Smooth muscle cell (in vitro differentiated cells): ENCODE data around the gene STT3A. TPM values are rescaled to one million over a fixed set of nuclear protein-coding genes. Genes with fewer than 3 reads are reported as not detected.

Source experiments
- DNase-seq: peaks from one replicate; lab custom pipeline; 2025; ENCODE audit not compliant: unreplicated experiment; lab: John Stamatoyannopoulos, UW
- H2AFZ ChIP-seq: fragments of 200-600 bp; sonication (generic); 2 replicates; pipeline ENCODE4 v1.6.0; 2016; ENCODE audit warnings: antibody characterized with exemption, low read depth, mild to moderate bottlenecking
- H3F3A ChIP-seq: fragments of 200-600 bp; sonication (generic); 2 replicates; pipeline ENCODE4 v1.6.0; 2017; ENCODE audit warnings: antibody characterized with exemption, low read depth
- H3K27ac ChIP-seq: fragments of 200-600 bp; sonication (generic); 2 replicates; pipeline ENCODE4 v1.5.1; 2016; ENCODE audit warnings: low read depth, mild to moderate bottlenecking
- H3K27me3 ChIP-seq: fragments of 200-600 bp; sonication (generic); 2 replicates; pipeline ENCODE4 v1.6.1; 2016; ENCODE audit warnings: low read depth, mild to moderate bottlenecking
- H3K36me3 ChIP-seq: fragments of 200-600 bp; sonication (generic); 2 replicates; pipeline ENCODE4 v1.5.1; 2016; ENCODE audit warnings: low read depth
- H3K4me1 ChIP-seq: fragments of 200-600 bp; sonication (generic); 2 replicates; pipeline ENCODE4 v1.5.1; 2016; ENCODE audit warnings: low read depth
- H3K4me2 ChIP-seq: fragments of 200-600 bp; sonication (generic); 2 replicates; pipeline ENCODE4 v1.6.0; 2016; ENCODE audit warnings: mild to moderate bottlenecking
- H3K4me3 ChIP-seq: fragments of 200-600 bp; sonication (generic); 2 replicates; pipeline ENCODE4 v1.5.1; 2016; ENCODE audit warnings: mild to moderate bottlenecking
- H3K79me2 ChIP-seq: fragments of 200-600 bp; sonication (generic); 2 replicates; pipeline ENCODE4 v1.6.0; 2016; ENCODE audit warnings: low read depth, mild to moderate bottlenecking
- H3K9ac ChIP-seq: fragments of 200-600 bp; sonication (generic); 2 replicates; pipeline ENCODE4 v1.6.0; 2016; ENCODE audit warnings: low read depth
- H3K9me3 ChIP-seq: fragments of 200-600 bp; sonication (generic); replicated peaks from 2 replicates; pipeline ENCODE4 v1.5.1; 2016; ENCODE audit warnings: low read depth
- H4K20me1 ChIP-seq: fragments of 200-600 bp; sonication (generic); 2 replicates; pipeline ENCODE4 v1.6.0; 2016; ENCODE audit warnings: low read depth
- CTCF ChIP-seq: fragments of 200-600 bp; sonication (generic); IDR thresholded peaks from 2 replicates; pipeline ENCODE4 v1.5.1; 2017; ENCODE audit warnings: borderline replicate concordance, mild to moderate bottlenecking, antibody characterized with exemption; ENCODE audit not compliant: insufficient read depth, poor library complexity, severe bottlenecking
- WGBS: methylation state at CpG from one replicate; pipeline ENCODE4 v1.1.7; 2016; ENCODE audit warnings: low lambda C conversion rate; 5-methylcytosine and 5-hydroxymethylcytosine counted together
- polyA plus RNA-seq: library from polyadenylated mRNA; unstranded; fragments of >200 nt; fragmentation: Nextera tagmentation; extraction: Ambion mirVana; gene quantifications from 2 replicates; pipeline ENCODE4 v1.2.1, GENCODE V29; 2016
- total RNA-seq: library from RNA; depleted of rRNA; stranded (reverse); fragments of >200 nt; gene quantifications from 2 replicates; pipeline ENCODE4 v1.2.3, GENCODE V29; 2014

STT3A gene
- total and polyA plus RNA-seq, 2 experiments from 2014 or later, result 216 to 241 TPM

GRCh38 chr11:125663910-125664309 lies 71.3 kb downstream of the STT3A start:
- Histone ChIP-seq H3K9ac (no peak overlapping the region), H2AFZ (no peak overlapping the region), H3K36me3 (peaks cover 12% of the 10 kb centered on the region), H3K4me2 (no peak overlapping the region), H3K27me3 (no peaks in the 10 kb centered on the region), H3K4me3 (no peak overlapping the region), H3F3A (no peaks in the 10 kb centered on the region), H3K4me1 (no peaks in the 10 kb centered on the region), H3K27ac (no peak overlapping the region), H4K20me1 (no peaks in the 10 kb centered on the region), H3K9me3 (no peaks in the 10 kb centered on the region), H3K79me2 (no peaks in the 10 kb centered on the region)
- no peak for DNase-seq
- 98% methylated on average over 3 of the region's 3 CpGs for WGBS
- TF ChIP-seq CTCF, result no peak

GRCh38 chr11:125667151-125667550 lies 74.5 kb downstream of the STT3A start:
- no peak for TF ChIP-seq CTCF
- Histone ChIP-seq H2AFZ (no peak overlapping the region), H3K27ac (no peak overlapping the region), H3K9me3 (no peaks in the 10 kb centered on the region), H3K4me3 (no peak overlapping the region), H4K20me1 (no peaks in the 10 kb centered on the region), H3K36me3 (peaks cover 8% of the 10 kb centered on the region), H3K4me1 (no peaks in the 10 kb centered on the region), H3K27me3 (no peaks in the 10 kb centered on the region), H3K9ac (no peak overlapping the region), H3F3A (no peaks in the 10 kb centered on the region), H3K4me2 (no peak overlapping the region), H3K79me2 (no peaks in the 10 kb centered on the region)
- no peak for DNase-seq
- WGBS, result 99% methylated on average over 2 of the region's 2 CpGs

GRCh38 chr11:125670172-125670571 lies 77.5 kb downstream of the STT3A start:
- no peaks in the 10 kb centered on the region for H3K79me2 ChIP-seq
- no peak overlapping the region for H3K9ac ChIP-seq
- H3K9me3 ChIP-seq, result no peaks in the 10 kb centered on the region
- H3K27me3 ChIP-seq, result no peaks in the 10 kb centered on the region
- H3K4me2 ChIP-seq, result no peak overlapping the region
- H3K36me3 ChIP-seq, result peaks cover under 1% of the 10 kb centered on the region
- no peaks in the 10 kb centered on the region for H3F3A ChIP-seq
- no peak overlapping the region for H3K27ac ChIP-seq
- H3K4me3 ChIP-seq, result no peak overlapping the region
- no peak for TF ChIP-seq CTCF
- no peak for DNase-seq
- 97% methylated on average over 1 of the region's 1 CpG for WGBS
- no peaks in the 10 kb centered on the region for H4K20me1 ChIP-seq
- H2AFZ ChIP-seq, result no peak overlapping the region
- H3K4me1 ChIP-seq, result no peaks in the 10 kb centered on the region

- H3K9me3 ChIP-seq, result no peaks in the 10 kb centered on the region
- H3K4me1 ChIP-seq, result no peaks in the 10 kb centered on the region
- no peak for DNase-seq
- no peaks in the 10 kb centered on the region for H3F3A ChIP-seq
- H3K4me3 ChIP-seq, result no peak overlapping the region
- H3K27me3 ChIP-seq, result no peaks in the 10 kb centered on the region
- H3K79me2 ChIP-seq, result no peaks in the 10 kb centered on the region
- no peak overlapping the region for H3K9ac ChIP-seq
- no peaks in the 10 kb centered on the region for H4K20me1 ChIP-seq
- no peak overlapping the region for H2AFZ ChIP-seq
- H3K27ac ChIP-seq, result no peak overlapping the region
- no peaks in the 10 kb centered on the region for H3K36me3 ChIP-seq
- H3K4me2 ChIP-seq, result no peak overlapping the region
- 93% methylated on average over 2 of the region's 2 CpGs for WGBS
- no peak for TF ChIP-seq CTCF
Measured at GRCh38 chr11:125671561-125671960, 78.9 kb downstream of the STT3A start.
